HAP-1 (cell line): ENCODE results near the gene EPGN.

ENCODE experiments used
- DNase-seq, 2 experiments: peaks; one replicate each; pipeline ENCODE4 v3.0.0-alpha.2; 2016 to 2020; ENCODE audit warnings: low spot score in 2 of 2
- H3K27me3 ChIP-seq: fragments of 250-450 bp; sonication (Bioruptor Pico); 2 replicates; pipeline ENCODE4 v1.5.1; 2020; ENCODE audit warnings: low read depth, mild to moderate bottlenecking, moderate library complexity
- H3K36me3 ChIP-seq: fragments of 250-450 bp; sonication (Bioruptor Pico); replicated peaks from 2 replicates; pipeline ENCODE4 v1.5.1; 2020; ENCODE audit warnings: mild to moderate bottlenecking
- H3K4me1 ChIP-seq: fragments of 250-450 bp; sonication (Bioruptor Pico); 2 replicates; pipeline ENCODE4 v1.5.1; 2020; ENCODE audit warnings: mild to moderate bottlenecking
- H3K4me3 ChIP-seq: fragments of 250-450 bp; sonication (Bioruptor Pico); 2 replicates; pipeline ENCODE4 v1.5.1; 2020; ENCODE audit warnings: mild to moderate bottlenecking, moderate library complexity
- H3K9me3 ChIP-seq: fragments of 250-450 bp; sonication (Bioruptor Pico); 2 replicates; pipeline ENCODE4 v1.5.1; 2020; ENCODE audit warnings: mild to moderate bottlenecking, moderate library complexity
- in situ Hi-C: fragments of 300-500 bp; cut with MboI; formaldehyde crosslinking; loops from 3 replicates; pipeline ENCODE4 v1.14.3; 2020; ENCODE audit warnings: low sequenced_read_pairs, inconsistent platforms, mixed read lengths

The EPGN gene, protein sequence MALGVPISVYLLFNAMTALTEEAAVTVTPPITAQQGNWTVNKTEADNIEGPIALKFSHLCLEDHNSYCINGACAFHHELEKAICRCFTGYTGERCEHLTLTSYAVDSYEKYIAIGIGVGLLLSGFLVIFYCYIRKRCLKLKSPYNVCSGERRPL

DNA sequence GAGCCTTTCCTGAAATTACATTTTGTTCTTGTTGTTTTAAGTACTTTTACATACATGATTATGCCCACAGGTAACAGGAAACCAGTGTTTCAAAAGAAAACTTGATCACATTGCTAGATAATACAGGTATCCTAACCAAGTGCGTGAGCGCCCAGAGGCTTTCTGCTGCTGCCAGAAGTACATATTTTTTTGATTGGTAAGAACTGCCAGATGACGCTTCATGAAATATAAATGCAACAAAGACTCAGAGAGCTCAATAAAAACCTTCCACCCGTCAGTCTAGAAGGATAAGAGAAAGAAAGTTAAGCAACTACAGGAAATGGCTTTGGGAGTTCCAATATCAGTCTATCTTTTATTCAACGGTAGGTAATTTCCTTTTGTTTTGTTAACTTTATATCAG, at the start of gene EPGN:
TSS of gene EPGN (plus strand) at position 256 of the 400 bp plus-strand sequence. CDS start at position 320, 64 bp downstream.
- peaks cover 9% of the 10 kb centered on the region for H3K27me3 ChIP-seq
- no peak for DNase-seq
- H3K4me3 ChIP-seq: no peak within 1 kb of the TSS
- no peaks in the 10 kb centered on the region for H3K36me3 ChIP-seq
- no peaks in the 10 kb centered on the region for H3K4me1 ChIP-seq
- in situ Hi-C loops: loop anchor here (25.0 kb wide), 1 partner anchor 354 kb away; no protein-coding TSS in a partner anchor
- no peaks in the 10 kb centered on the region for H3K9me3 ChIP-seq

DNA sequence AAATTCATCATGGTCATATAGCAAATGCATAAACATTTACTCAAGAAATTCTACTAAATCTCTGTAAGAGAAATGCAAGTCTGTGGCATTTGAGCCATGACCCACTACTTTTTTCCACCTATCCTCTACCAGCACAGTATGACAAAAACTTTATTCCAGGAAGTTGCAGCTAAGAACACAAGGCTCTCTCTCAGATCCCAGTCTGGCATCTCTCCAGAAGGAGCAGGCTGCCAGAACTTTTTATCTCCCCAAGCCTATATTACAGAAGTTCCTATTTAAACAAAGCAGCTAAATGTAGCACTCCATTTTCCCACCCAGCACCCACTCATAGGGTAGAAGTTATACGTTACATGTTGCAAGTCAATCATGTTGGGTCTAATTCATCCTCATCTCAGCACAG, 49.3 kb upstream of the EPGN start:
- no peak for DNase-seq
- H3K4me3 ChIP-seq: no peak overlapping the region
- no peaks in the 10 kb centered on the region; the same call in 1 of the 2 replicates for H3K27me3 ChIP-seq
- H3K4me1 ChIP-seq: no peaks in the 10 kb centered on the region
- in situ Hi-C loops: no loop called here
- no peaks in the 10 kb centered on the region for H3K36me3 ChIP-seq
- no peaks in the 10 kb centered on the region for H3K9me3 ChIP-seq

DNA sequence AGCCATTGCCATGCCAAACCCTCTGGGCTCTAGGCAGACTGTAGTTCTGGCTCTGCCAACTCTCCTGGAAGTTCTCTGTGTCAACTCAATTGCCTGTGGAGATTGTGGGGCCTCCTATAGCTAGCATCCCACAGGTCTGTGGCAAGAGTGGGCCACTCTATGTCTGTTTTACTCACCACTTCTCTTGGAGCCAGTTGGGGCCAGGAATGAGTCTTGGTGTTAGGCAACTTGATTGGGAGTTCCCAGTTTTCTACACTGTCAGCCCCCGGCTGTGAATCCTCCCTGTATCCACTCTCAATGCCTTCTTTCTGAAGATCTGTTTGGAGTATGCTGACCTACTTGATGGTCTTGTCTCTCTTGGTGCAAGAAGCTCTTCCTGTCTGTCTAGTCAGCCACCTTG, 48.2 kb upstream of the EPGN start:
- H3K36me3 ChIP-seq: no peaks in the 10 kb centered on the region
- no peak for DNase-seq
- H3K4me3 ChIP-seq: no peak overlapping the region
- in situ Hi-C loops: no loop called here
- H3K9me3 ChIP-seq: no peaks in the 10 kb centered on the region
- no peaks in the 10 kb centered on the region; the same call in 1 of the 2 replicates for H3K27me3 ChIP-seq
- H3K4me1 ChIP-seq: no peaks in the 10 kb centered on the region

DNA sequence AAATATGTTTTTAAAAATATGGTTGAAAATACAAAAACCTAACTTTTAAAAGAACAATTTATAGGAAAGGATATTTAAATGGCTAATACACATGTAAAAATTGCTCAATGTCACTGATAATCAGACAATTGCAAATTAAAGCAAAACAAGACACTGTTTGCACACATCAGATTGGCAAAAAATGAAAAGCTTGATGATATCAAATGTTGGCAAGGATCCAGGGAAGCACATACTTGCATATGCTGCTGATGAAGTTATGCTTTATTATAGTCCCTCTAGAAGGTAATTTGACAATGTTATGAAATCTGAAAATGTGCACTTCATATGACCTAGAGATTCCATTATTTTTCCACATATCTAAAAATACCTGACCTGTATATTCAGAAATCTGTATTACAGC, 45.7 kb upstream of the EPGN start:
- no peaks in the 10 kb centered on the region; the same call in 1 of the 2 replicates for H3K27me3 ChIP-seq
- H3K9me3 ChIP-seq: no peaks in the 10 kb centered on the region
- H3K4me1 ChIP-seq: no peaks in the 10 kb centered on the region
- DNase-seq: no peak
- H3K36me3 ChIP-seq: no peaks in the 10 kb centered on the region
- no peak overlapping the region for H3K4me3 ChIP-seq
- in situ Hi-C loops: no loop called here

DNA sequence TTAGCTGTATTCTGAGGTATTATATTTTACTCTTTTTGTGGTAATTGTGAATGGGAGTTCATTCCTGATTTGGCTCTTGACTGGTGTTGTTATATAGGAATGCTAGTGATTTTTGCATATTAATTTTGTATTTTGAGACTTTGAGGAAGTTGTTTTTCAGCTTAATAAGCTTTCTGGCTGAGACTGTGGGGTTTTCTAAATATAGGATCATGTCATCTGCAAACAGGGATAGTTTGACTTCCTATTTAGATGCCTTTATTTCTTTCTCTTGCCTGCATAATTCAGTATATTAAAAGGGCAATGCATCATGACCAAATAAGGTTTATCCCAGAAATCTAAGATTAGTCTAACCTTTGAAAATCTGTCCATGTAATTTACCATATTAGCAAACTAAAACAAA, 44.7 kb upstream of the EPGN start:
- H3K36me3 ChIP-seq: no peaks in the 10 kb centered on the region
- no peaks in the 10 kb centered on the region for H3K9me3 ChIP-seq
- H3K4me3 ChIP-seq: no peak overlapping the region
- in situ Hi-C loops: no loop called here
- H3K27me3 ChIP-seq: no peaks in the 10 kb centered on the region; the same call in 1 of the 2 replicates
- no peak for DNase-seq
- H3K4me1 ChIP-seq: no peaks in the 10 kb centered on the region

DNA sequence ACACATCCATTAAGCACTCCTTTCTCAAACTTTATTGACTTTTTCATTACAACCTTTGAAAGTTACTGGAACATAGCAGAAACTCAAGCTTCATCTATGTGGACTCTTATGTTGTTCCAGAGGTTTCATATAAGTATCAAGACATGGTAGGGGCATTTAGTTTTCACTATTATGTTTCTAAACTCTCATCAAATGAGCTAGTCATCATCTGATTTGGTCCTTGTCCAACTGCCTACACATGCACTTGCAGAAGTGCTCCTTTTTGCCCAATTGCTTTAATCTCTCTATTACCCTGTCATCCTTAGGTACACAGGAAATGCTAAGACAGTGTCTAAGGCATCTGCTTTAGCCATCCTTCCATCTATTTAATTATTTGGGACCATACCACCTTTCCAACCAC, 42.2 kb upstream of the EPGN start:
- in situ Hi-C loops: no loop called here
- Histone ChIP-seq H3K4me1 (no peaks in the 10 kb centered on the region), H3K9me3 (no peaks in the 10 kb centered on the region), H3K4me3 (no peak overlapping the region), H3K36me3 (no peaks in the 10 kb centered on the region), H3K27me3 (no peaks in the 10 kb centered on the region; the same call in 1 of the 2 replicates)
- DNase-seq: no peak

DNA sequence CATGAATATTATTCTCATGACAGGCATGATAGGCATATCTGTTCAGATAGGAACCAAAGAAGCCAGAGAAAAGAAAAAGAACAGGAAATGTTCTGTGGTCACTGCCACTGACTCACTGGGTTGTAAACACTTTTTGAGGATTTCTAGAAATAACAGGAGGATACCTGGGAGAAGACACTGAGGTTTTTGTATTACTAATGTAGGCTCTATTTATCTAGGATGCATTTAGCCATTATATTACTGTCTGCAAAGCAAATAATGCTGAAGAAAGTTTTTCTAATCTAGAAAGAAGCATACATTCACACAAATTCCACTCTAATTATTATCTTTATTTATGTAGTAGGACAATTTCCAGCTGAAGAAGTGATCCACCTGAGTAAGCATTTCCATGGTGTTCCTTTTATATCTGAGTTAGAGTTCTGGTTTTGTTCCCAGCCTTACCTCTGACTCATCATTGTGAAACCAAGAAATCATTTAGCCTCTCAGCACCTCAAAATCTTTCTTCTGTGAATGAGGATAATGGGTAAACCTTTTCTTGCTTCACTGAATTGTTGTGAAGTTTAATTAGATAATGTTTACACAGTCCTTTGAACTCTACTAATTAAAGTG, 40.2 kb upstream of the EPGN start:
- in situ Hi-C loops: no loop called here
- H3K27me3 ChIP-seq: no peaks in the 10 kb centered on the region; the same call in 1 of the 2 replicates

DNA sequence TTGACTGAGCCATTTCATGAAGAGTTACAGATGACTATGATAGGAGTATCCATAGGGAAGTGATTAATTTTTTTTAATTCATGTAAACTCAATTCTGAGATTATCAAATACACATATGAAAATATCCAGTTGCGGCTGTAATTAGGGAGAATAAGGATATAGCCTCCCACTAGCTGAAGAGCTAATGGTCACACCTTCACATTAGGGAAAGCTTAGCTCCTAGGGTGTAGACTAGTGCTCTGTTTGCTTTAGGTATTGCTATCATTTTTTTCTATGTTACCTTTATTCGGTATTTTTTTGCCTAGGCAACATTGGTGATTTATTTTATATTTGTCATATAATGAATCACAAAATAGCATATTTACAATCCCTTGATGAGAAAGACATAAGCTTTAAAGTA, 39.6 kb upstream of the EPGN start:
- in situ Hi-C loops: no loop called here
- Histone ChIP-seq H3K4me1 (peaks cover 6% of the 10 kb centered on the region), H3K9me3 (no peaks in the 10 kb centered on the region), H3K27me3 (no peaks in the 10 kb centered on the region), H3K36me3 (no peaks in the 10 kb centered on the region), H3K4me3 (no peak overlapping the region)
- DNase-seq: no peak

More for the DNA sequence above, 40.2 kb upstream of the EPGN start:
- peaks cover 2% of the 10 kb centered on the region; the same call in 1 of the 2 replicates for H3K4me1 ChIP-seq
- no peak overlapping the region for H3K4me3 ChIP-seq
- no peaks in the 10 kb centered on the region for H3K36me3 ChIP-seq
- DNase-seq: no peak
- H3K9me3 ChIP-seq: no peaks in the 10 kb centered on the region

DNA sequence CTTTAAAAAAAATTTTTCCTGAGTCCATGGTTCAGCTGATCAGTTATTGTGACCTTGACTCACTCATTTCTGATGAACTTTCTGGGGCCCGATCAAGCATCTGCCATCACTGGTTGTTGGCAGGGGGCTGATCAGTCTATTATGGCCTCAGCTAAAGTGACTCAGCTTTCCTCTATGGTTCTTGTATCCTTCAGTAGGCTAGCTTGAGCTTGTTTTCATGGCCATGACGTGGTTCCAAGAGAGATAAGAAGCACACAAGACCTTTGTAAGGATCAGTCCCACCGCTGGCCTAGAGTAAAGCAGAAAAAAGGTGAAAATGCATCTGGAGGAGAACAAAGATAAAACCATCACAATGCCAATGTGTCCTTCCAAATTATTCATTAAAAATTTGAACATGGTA, 29.8 kb upstream of the EPGN start:
- Histone ChIP-seq H3K4me3 (no peak overlapping the region), H3K9me3 (no peaks in the 10 kb centered on the region), H3K4me1 (peaks cover under 1% of the 10 kb centered on the region; the same call in 1 of the 2 replicates), H3K36me3 (no peaks in the 10 kb centered on the region), H3K27me3 (0 out of 2 replicates have a peak, but pooled peaks cover 2% of the 10 kb centered on the region)
- in situ Hi-C loops: no loop called here
- DNase-seq: no peak

DNA sequence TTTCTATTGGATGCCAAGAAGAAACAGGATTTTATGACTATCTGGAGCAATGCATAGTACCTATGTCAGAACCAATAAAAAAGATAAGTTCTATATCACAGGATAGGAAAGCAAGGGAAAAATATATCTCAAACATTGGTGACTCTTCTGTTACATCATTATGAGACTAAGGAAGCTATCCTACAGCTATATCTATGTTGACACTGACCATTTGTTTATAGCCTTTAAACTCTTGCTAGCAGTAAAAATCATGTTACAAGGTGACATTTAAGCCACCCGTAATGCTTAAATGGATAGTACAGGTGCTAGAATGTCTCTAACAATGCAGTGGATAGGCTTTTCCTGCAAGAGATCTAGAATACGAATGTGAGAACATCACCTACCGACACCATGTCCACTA, 28.6 kb upstream of the EPGN start:
- no peak overlapping the region for H3K4me3 ChIP-seq
- no peaks in the 10 kb centered on the region for H3K36me3 ChIP-seq
- H3K9me3 ChIP-seq: no peaks in the 10 kb centered on the region
- H3K4me1 ChIP-seq: no peaks in the 10 kb centered on the region
- in situ Hi-C loops: no loop called here
- H3K27me3 ChIP-seq: 0 out of 2 replicates have a peak, but pooled peaks cover 2% of the 10 kb centered on the region
- no peak for DNase-seq

DNA sequence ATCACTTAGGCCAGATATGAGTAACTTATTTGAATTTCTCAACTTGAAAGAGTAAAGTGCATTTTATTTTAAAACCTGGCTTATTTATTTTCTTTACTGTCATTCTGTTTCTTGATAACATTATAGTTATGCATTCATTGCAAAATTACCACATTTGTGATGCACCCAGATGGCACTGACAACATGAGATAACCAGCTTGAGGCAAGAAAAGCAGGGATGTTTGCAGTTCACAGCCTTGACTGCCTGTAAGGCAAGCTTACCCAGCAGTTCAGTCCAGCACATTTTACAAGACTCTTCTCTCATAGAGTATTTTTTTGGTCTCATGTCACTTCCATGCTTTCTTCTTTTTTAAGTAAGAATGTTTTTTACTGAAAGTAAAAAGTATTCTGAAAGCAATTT, 25.3 kb upstream of the EPGN start:
- Histone ChIP-seq H3K27me3 (0 out of 2 replicates have a peak, but pooled peaks cover 2% of the 10 kb centered on the region), H3K36me3 (no peaks in the 10 kb centered on the region), H3K4me3 (no peak overlapping the region), H3K9me3 (no peaks in the 10 kb centered on the region), H3K4me1 (no peaks in the 10 kb centered on the region)
- no peak for DNase-seq
- in situ Hi-C loops: no loop called here

DNA sequence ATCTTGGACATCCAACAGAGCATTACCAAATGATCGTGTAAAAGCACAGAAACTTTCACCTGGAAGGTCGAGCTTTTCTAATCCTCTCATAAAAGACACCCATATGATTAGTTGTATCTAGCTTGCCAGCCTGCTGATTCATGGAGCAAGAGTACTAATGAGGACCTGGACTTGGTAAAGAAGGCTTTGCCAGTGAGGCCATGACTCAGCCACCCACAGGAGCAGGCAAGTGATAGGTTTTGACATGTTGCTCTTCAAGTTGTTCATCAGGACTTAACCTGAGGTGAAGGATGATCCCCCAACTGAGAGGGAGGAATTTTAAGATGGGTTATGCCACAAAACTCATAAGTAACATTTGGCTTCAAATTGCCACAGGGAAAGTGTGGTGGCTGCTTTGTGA, 24.7 kb upstream of the EPGN start:
- Histone ChIP-seq H3K27me3 (0 out of 2 replicates have a peak, but pooled peaks cover 2% of the 10 kb centered on the region), H3K4me3 (no peak overlapping the region), H3K4me1 (no peaks in the 10 kb centered on the region), H3K36me3 (no peaks in the 10 kb centered on the region), H3K9me3 (no peaks in the 10 kb centered on the region)
- DNase-seq: no peak
- in situ Hi-C loops: no loop called here

DNA sequence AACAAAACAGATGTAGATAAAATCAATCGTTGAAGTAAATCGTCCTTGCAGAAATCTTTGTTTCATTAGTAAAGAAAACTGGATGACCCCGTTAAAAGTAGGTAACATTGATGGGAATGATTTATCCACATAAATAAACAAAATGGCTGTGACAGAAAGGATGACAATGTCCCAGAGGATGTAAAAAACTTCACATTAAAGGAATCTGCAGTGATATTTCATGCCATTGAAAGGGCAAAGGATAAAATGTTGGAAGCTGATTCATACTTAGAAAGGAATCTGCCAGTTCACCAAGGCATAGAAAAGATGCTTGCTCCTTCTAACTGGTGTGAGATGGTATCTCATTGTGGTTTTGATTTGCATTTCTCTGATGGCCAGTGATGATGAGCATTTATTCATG, 24.2 kb upstream of the EPGN start:
- Histone ChIP-seq H3K4me1 (no peaks in the 10 kb centered on the region), H3K36me3 (no peaks in the 10 kb centered on the region), H3K9me3 (no peaks in the 10 kb centered on the region), H3K4me3 (no peak overlapping the region), H3K27me3 (0 out of 2 replicates have a peak, but pooled peaks cover 2% of the 10 kb centered on the region)
- in situ Hi-C loops: no loop called here
- DNase-seq: no peak

DNA sequence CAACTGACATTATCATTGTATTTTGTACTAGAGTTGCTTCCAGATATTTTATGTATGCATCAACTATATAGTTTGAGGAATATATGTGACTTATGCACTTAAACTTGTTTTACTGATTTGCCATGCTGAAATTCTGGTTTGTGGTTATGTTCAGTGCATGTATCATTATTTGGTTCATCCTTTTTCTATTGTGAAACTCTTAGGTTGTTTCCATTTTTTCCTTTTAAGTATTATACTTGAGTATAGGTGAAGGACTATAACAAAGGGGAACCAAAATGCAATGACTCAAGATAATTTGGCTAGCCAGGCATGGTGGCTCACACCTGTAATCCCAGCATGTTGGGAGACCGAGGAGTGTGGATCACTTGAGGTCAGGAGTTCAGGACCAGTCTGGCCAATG, 21.1 kb upstream of the EPGN start:
- in situ Hi-C loops: no loop called here
- Histone ChIP-seq H3K4me3 (no peak overlapping the region), H3K9me3 (no peaks in the 10 kb centered on the region), H3K27me3 (no peaks in the 10 kb centered on the region), H3K36me3 (no peaks in the 10 kb centered on the region), H3K4me1 (no peaks in the 10 kb centered on the region)
- DNase-seq: no peak
